ENCODE results near the gene TMEM255A. TPM values are rescaled to one million over a fixed set of nuclear protein-coding genes. Genes with fewer than 3 reads are reported as not detected.

The TMEM255A gene
- total RNA-seq, 2 experiments from 2014 or later, result not detected

GRCh38 chrX:120332394-120332793, 21.1 kb upstream of the TMEM255A start:
- Histone ChIP-seq H3K27ac (ENCODE audit: low read depth in 1 of 2, low read length in 2 of 2) (no peak overlapping the region), H3K4me1 (ENCODE audit: insufficient read depth, low read length) (no peaks in the 10 kb centered on the region), H3K27me3 (ENCODE audit: control insufficient read depth in 1 of 2, insufficient read depth in 2 of 2, low read length in 2 of 2) (no peaks in the 10 kb centered on the region), H3K36me3 (ENCODE audit: insufficient read depth, low read length) (no peaks in the 10 kb centered on the region), H3K9me3 (ENCODE audit: control insufficient read depth in 1 of 2, insufficient read depth in 1 of 2, low read length in 2 of 2) (peaks cover 2 to 14% of the 10 kb centered on the region in 2 experiments), H3K4me3 (ENCODE audit: low read length) (no peak overlapping the region)
- CTCF ChIA-PET, result no interaction called here
- no peak for TF ChIP-seq CTCF (IDR thresholded peaks at IDR 0.05)
- Mint-ChIP-seq H3K9me3 (no peaks in the 10 kb centered on the region), H3K27ac (no peak overlapping the region), H3K36me3 (ENCODE audit: low read depth) (no peaks in the 10 kb centered on the region), H3K27me3 (no peaks in the 10 kb centered on the region), H3K4me1 (ENCODE audit: low read depth) (no peaks in the 10 kb centered on the region), H3K4me3 (no peak overlapping the region)
- DNase-seq, result no peak
- ATAC-seq (ENCODE audit: poor library complexity), result no peak
- intact Hi-C loops (cut with DNase I, micrococcal nuclease), result no loop called here
- POLR2A ChIA-PET, result no interaction called here

- Mint-ChIP-seq H3K27ac (no peak overlapping the region), H3K9me3 (no peaks in the 10 kb centered on the region), H3K4me1 (ENCODE audit: low read depth) (no peaks in the 10 kb centered on the region), H3K27me3 (no peaks in the 10 kb centered on the region), H3K36me3 (ENCODE audit: low read depth) (no peaks in the 10 kb centered on the region), H3K4me3 (no peak overlapping the region)
- Histone ChIP-seq H3K9me3 (ENCODE audit: control insufficient read depth in 1 of 2, insufficient read depth in 1 of 2, low read length in 2 of 2) (peaks cover 0 to 4% of the 10 kb centered on the region in 2 experiments), H3K27me3 (ENCODE audit: control insufficient read depth in 1 of 2, insufficient read depth in 2 of 2, low read length in 2 of 2) (no peaks in the 10 kb centered on the region), H3K4me3 (ENCODE audit: low read length) (no peak overlapping the region), H3K27ac (ENCODE audit: low read depth in 1 of 2, low read length in 2 of 2) (no peak overlapping the region), H3K4me1 (ENCODE audit: insufficient read depth, low read length) (no peaks in the 10 kb centered on the region), H3K36me3 (ENCODE audit: insufficient read depth, low read length) (no peaks in the 10 kb centered on the region)
- TF ChIP-seq CTCF (IDR thresholded peaks at IDR 0.05), result no peak
- ATAC-seq (ENCODE audit: poor library complexity) (no peak), DNase-seq (no peak)
- POLR2A ChIA-PET, result no interaction called here
- intact Hi-C loops (cut with DNase I, micrococcal nuclease), result no loop called here
- CTCF ChIA-PET, result interaction anchor here (0.6 kb wide), 1 partner anchor 127 kb away, joined by 3 read pairs; no protein-coding TSS in a partner anchor
Observed at GRCh38 chrX:120331116-120331515, 19.9 kb upstream of the TMEM255A start.

GRCh38 chrX:120321520-120322281, 10.4 kb upstream of the TMEM255A start:
- ChIA-PET POLR2A (no interaction called here), CTCF (no interaction called here)
- Mint-ChIP-seq H3K4me3 (no peak overlapping the region), H3K4me1 (ENCODE audit: low read depth) (no peaks in the 10 kb centered on the region), H3K9me3 (no peaks in the 10 kb centered on the region), H3K36me3 (ENCODE audit: low read depth) (no peaks in the 10 kb centered on the region), H3K27ac (no peak overlapping the region), H3K27me3 (peaks cover 22% of the 10 kb centered on the region)
- TF ChIP-seq CTCF (IDR thresholded peaks at IDR 0.05), result no peak
- intact Hi-C loops (cut with DNase I, micrococcal nuclease), result no loop called here
- DNase-seq, result no peak
- Histone ChIP-seq H3K9me3 (ENCODE audit: control insufficient read depth in 1 of 2, insufficient read depth in 1 of 2, low read length in 2 of 2) (no peaks in the 10 kb centered on the region), H3K36me3 (ENCODE audit: insufficient read depth, low read length) (no peaks in the 10 kb centered on the region), H3K4me1 (ENCODE audit: insufficient read depth, low read length) (no peaks in the 10 kb centered on the region), H3K4me3 (ENCODE audit: low read length) (no peak overlapping the region), H3K27me3 (ENCODE audit: control insufficient read depth in 1 of 2, insufficient read depth in 2 of 2, low read length in 2 of 2) (peaks cover 0 to 5% of the 10 kb centered on the region in 2 experiments), H3K27ac (ENCODE audit: low read depth in 1 of 2, low read length in 2 of 2) (no peak overlapping the region)
- ATAC-seq (ENCODE audit: poor library complexity), result no peak
